ENCODE results near the gene BRCA2.

BRCA2 gene

GRCh38 chr13:32370805-32371204 is 55.5 kb downstream of the BRCA2 start:
- Histone ChIP-seq H3K4me3 (ENCODE audit: low read length) (no peak overlapping the region), H3K9ac (ENCODE audit: low read length) (no peak overlapping the region), H3K36me3 (ENCODE audit: control insufficient read depth, insufficient read depth, low read length) (no peaks in the 10 kb centered on the region)

DNA sequence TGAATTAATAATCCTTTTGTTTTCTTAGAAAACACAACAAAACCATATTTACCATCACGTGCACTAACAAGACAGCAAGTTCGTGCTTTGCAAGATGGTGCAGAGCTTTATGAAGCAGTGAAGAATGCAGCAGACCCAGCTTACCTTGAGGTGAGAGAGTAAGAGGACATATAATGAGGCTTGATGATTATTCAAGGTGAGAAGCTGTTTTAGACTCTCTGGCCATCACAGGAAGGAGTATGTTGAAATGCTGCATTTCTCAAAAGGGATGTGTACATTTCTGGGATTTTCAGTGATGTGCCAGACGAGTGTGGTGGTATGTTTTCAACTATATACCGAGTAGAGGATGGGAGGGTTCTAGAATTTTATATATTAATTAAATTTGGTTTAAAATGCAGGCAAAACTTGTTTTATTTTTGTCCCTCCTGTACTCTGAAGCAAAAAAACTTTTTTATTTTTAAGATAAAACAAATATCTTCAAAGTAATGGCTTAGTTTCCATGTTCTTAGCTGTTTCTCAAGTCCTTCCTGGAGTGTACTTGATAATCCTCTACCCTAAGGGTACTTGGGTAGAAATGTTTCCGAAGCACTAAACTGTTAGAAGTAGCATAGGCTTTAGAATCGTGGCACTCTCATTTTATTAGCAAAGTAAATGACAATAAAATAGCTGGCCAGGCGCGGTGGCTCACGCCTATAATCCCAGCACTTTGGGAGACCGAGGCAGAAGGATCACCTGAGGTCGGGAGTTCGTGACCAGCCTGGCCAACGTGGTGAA is 61.5 kb downstream of the BRCA2 start:
- Histone ChIP-seq H3K9ac (ENCODE audit: low read length) (no peak overlapping the region), H3K36me3 (ENCODE audit: control insufficient read depth, insufficient read depth, low read length) (no peaks in the 10 kb centered on the region), H3K27me3 (ENCODE audit: control insufficient read depth, insufficient read depth, low read length) (no peaks in the 10 kb centered on the region), H3K4me1 (ENCODE audit: control insufficient read depth, insufficient read depth, low read length) (no peaks in the 10 kb centered on the region), H3K4me3 (ENCODE audit: low read length) (no peak overlapping the region), H3K9me3 (ENCODE audit: control insufficient read depth, low read length) (no peaks in the 10 kb centered on the region)

More at GRCh38 chr13:32370805-32371204, 55.5 kb downstream of the BRCA2 start:
- H3K27me3 ChIP-seq (ENCODE audit: control insufficient read depth, insufficient read depth, low read length), result no peaks in the 10 kb centered on the region
- no peaks in the 10 kb centered on the region for H3K4me1 ChIP-seq (ENCODE audit: control insufficient read depth, insufficient read depth, low read length)
- H3K9me3 ChIP-seq (ENCODE audit: control insufficient read depth, low read length), result no peaks in the 10 kb centered on the region

GRCh38 chr13:32378012-32378411 is 62.7 kb downstream of the BRCA2 start:
- H3K4me3 ChIP-seq (ENCODE audit: low read length), result no peak overlapping the region
- no peaks in the 10 kb centered on the region for H3K9me3 ChIP-seq (ENCODE audit: control insufficient read depth, low read length)
- H3K4me1 ChIP-seq (ENCODE audit: control insufficient read depth, insufficient read depth, low read length), result no peaks in the 10 kb centered on the region
- H3K27me3 ChIP-seq (ENCODE audit: control insufficient read depth, insufficient read depth, low read length), result no peaks in the 10 kb centered on the region
- no peak overlapping the region for H3K9ac ChIP-seq (ENCODE audit: low read length)
- H3K36me3 ChIP-seq (ENCODE audit: control insufficient read depth, insufficient read depth, low read length), result no peaks in the 10 kb centered on the region

DNA sequence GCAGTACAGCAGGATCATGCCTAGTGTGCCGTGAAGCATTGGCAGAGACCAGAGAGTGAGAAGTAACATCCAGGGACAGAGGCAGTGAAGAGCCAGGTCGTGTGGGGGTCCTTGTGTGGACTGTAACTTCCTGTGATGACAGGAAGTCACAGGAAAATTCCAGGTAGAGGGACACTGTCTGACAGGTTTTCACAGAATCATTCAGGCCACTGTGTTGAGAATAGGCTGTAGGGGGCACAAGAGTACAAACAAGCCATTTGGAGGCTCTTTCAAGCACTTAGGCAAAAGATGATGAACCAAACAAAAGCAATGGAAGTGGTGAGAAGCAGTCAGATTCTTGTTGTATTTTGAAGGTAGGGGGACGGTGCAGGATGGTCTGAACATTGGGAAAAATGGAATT is 66.2 kb downstream of the BRCA2 start:
- Histone ChIP-seq H3K9ac (ENCODE audit: low read length) (no peak overlapping the region), H3K9me3 (ENCODE audit: control insufficient read depth, low read length) (no peaks in the 10 kb centered on the region), H3K36me3 (ENCODE audit: control insufficient read depth, insufficient read depth, low read length) (no peaks in the 10 kb centered on the region), H3K4me3 (ENCODE audit: low read length) (no peak overlapping the region), H3K27me3 (ENCODE audit: control insufficient read depth, insufficient read depth, low read length) (no peaks in the 10 kb centered on the region), H3K4me1 (ENCODE audit: control insufficient read depth, insufficient read depth, low read length) (no peaks in the 10 kb centered on the region)

- H3K36me3 ChIP-seq (ENCODE audit: control insufficient read depth, insufficient read depth, low read length), result no peaks in the 10 kb centered on the region
- H3K9ac ChIP-seq (ENCODE audit: low read length), result no peak overlapping the region
- no peak overlapping the region for H3K4me3 ChIP-seq (ENCODE audit: low read length)
- no peaks in the 10 kb centered on the region for H3K4me1 ChIP-seq (ENCODE audit: control insufficient read depth, insufficient read depth, low read length)
- no peaks in the 10 kb centered on the region for H3K9me3 ChIP-seq (ENCODE audit: control insufficient read depth, low read length)
- H3K27me3 ChIP-seq (ENCODE audit: control insufficient read depth, insufficient read depth, low read length), result no peaks in the 10 kb centered on the region
These were observed 68.7 kb downstream of the BRCA2 start for GRCh38 chr13:32383836-32384618.

DNA sequence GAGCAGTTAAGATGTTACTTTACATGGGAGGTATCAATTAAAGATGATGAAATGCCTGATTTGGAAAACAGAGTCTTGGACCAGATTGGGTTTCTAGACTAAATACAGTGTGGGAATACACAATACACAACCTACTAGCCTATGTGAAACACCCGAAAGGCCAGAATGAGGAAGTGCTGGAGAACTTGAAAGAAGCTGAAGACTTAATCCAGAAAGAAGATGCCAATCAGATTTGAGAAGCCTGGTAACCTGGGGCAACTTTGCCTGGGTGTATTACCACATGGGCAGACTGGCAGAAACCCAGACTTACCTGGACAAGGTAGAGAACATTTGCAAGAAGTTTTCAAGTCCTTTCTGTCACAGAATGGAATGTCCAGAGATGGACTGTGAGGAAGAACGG is 69.4 kb downstream of the BRCA2 start:
- no peak overlapping the region for H3K9ac ChIP-seq (ENCODE audit: low read length)
- no peaks in the 10 kb centered on the region for H3K4me1 ChIP-seq (ENCODE audit: control insufficient read depth, insufficient read depth, low read length)
- H3K9me3 ChIP-seq (ENCODE audit: control insufficient read depth, low read length), result no peaks in the 10 kb centered on the region
- H3K27me3 ChIP-seq (ENCODE audit: control insufficient read depth, insufficient read depth, low read length), result no peaks in the 10 kb centered on the region
- H3K4me3 ChIP-seq (ENCODE audit: low read length), result no peak overlapping the region
- no peaks in the 10 kb centered on the region for H3K36me3 ChIP-seq (ENCODE audit: control insufficient read depth, insufficient read depth, low read length)

GRCh38 chr13:32385410-32385809 is 70.1 kb downstream of the BRCA2 start:
- no peaks in the 10 kb centered on the region for H3K36me3 ChIP-seq (ENCODE audit: control insufficient read depth, insufficient read depth, low read length)
- H3K4me1 ChIP-seq (ENCODE audit: control insufficient read depth, insufficient read depth, low read length), result no peaks in the 10 kb centered on the region
- H3K4me3 ChIP-seq (ENCODE audit: low read length), result no peak overlapping the region
- H3K27me3 ChIP-seq (ENCODE audit: control insufficient read depth, insufficient read depth, low read length), result no peaks in the 10 kb centered on the region
- H3K9me3 ChIP-seq (ENCODE audit: control insufficient read depth, low read length), result no peaks in the 10 kb centered on the region
- no peak overlapping the region for H3K9ac ChIP-seq (ENCODE audit: low read length)

DNA sequence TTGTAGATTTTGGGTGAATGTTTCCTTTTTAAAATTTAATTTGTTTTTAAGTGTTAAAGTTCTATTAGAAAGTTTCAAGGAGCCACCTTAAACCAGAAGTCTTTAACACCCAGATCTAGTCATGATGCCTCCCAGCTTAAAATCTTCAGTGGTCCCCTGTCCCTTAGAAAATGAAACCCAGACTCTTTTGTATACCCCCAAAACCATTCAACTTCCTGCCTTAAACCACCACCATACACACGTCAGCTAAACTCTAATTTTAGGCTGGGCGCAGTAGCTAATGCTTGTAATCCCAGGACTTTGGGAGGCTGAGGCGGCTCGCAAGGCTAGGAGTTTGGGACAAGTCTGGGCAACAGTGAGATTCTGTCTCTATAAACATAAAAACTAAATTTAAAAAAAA is 74.7 kb downstream of the BRCA2 start:
- Histone ChIP-seq H3K9ac (ENCODE audit: low read length) (no peak overlapping the region), H3K36me3 (ENCODE audit: control insufficient read depth, insufficient read depth, low read length) (no peaks in the 10 kb centered on the region), H3K27me3 (ENCODE audit: control insufficient read depth, insufficient read depth, low read length) (no peaks in the 10 kb centered on the region), H3K4me1 (ENCODE audit: control insufficient read depth, insufficient read depth, low read length) (no peaks in the 10 kb centered on the region), H3K9me3 (ENCODE audit: control insufficient read depth, low read length) (no peaks in the 10 kb centered on the region), H3K4me3 (ENCODE audit: low read length) (no peak overlapping the region)

DNA sequence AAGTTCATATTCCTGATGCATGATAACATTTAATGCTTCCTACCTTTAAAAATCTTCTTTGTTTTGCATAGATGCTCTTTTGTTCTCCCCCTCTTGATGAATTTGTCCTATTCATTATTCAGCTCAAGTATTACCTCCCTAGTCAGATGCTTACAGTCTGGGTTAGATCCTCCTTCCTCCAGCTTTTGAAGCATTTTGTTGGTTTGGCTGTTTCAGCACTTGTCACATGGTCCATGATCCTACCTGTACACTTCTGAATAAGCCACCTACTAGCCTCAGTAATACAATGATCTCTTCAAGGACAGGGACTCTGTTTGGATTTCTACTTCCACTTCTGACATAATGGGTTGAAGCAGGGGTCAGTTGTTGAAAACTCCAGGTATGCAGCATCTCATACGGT is 75.2 kb downstream of the BRCA2 start:
- no peaks in the 10 kb centered on the region for H3K27me3 ChIP-seq (ENCODE audit: control insufficient read depth, insufficient read depth, low read length)
- no peaks in the 10 kb centered on the region for H3K36me3 ChIP-seq (ENCODE audit: control insufficient read depth, insufficient read depth, low read length)
- H3K9me3 ChIP-seq (ENCODE audit: control insufficient read depth, low read length), result no peaks in the 10 kb centered on the region
- H3K9ac ChIP-seq (ENCODE audit: low read length), result no peak overlapping the region
- no peaks in the 10 kb centered on the region for H3K4me1 ChIP-seq (ENCODE audit: control insufficient read depth, insufficient read depth, low read length)
- no peak overlapping the region for H3K4me3 ChIP-seq (ENCODE audit: low read length)

DNA sequence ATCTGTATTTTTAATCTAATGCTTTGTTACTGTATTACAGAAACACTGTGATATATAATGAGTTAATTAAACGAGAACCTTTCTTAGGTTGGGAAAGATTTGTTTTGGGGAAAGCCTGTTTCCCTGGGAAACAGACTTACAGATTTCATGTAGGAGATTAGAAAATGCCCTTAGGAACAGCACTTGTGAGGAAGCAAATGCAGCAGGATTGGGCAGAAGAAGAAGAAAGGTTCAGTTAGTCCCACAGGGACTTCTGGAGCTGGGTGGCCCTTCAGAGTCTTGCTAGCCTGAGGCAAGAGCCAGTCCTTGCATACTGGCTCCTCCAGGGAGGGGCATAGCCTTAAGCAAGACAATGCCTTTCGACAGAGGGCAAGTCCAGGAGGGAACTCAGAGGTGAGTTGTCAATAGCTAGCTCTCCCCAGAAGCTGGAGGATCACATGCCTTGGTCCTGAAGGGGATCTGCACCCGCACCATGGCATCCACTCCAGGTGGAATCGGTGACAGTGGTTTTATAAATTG is 75.9 kb downstream of the BRCA2 start:
- Histone ChIP-seq H3K9ac (ENCODE audit: low read length) (no peak overlapping the region), H3K36me3 (ENCODE audit: control insufficient read depth, insufficient read depth, low read length) (no peaks in the 10 kb centered on the region), H3K4me3 (ENCODE audit: low read length) (no peak overlapping the region), H3K27me3 (ENCODE audit: control insufficient read depth, insufficient read depth, low read length) (no peaks in the 10 kb centered on the region), H3K4me1 (ENCODE audit: control insufficient read depth, insufficient read depth, low read length) (no peaks in the 10 kb centered on the region), H3K9me3 (ENCODE audit: control insufficient read depth, low read length) (no peaks in the 10 kb centered on the region)

DNA sequence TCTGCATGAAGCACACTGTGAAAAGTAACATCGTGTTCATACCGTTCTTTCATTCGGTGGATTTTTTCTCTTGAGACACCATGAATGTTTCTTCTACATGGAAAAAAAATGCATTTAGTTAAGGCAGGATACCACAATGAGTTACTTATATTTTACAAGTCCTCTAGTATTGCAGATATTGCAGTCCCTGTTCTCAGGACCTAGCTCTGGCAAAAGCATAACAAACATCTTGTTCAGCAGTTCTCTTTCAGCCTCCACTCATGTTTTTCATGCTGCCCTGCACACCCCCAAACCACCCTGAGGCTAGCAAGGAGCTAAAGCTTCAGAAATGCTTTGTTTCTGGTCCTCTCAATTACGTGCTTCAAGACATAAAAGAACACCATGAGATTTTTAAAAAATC is 87.8 kb downstream of the BRCA2 start:
- Histone ChIP-seq H3K36me3 (ENCODE audit: control insufficient read depth, insufficient read depth, low read length) (no peaks in the 10 kb centered on the region), H3K9me3 (ENCODE audit: control insufficient read depth, low read length) (no peaks in the 10 kb centered on the region), H3K4me1 (ENCODE audit: control insufficient read depth, insufficient read depth, low read length) (no peaks in the 10 kb centered on the region), H3K9ac (ENCODE audit: low read length) (no peak overlapping the region), H3K4me3 (ENCODE audit: low read length) (no peak overlapping the region), H3K27me3 (ENCODE audit: control insufficient read depth, insufficient read depth, low read length) (no peaks in the 10 kb centered on the region)

- Histone ChIP-seq H3K36me3 (ENCODE audit: control insufficient read depth, insufficient read depth, low read length) (no peaks in the 10 kb centered on the region), H3K9ac (ENCODE audit: low read length) (no peak overlapping the region), H3K9me3 (ENCODE audit: control insufficient read depth, low read length) (no peaks in the 10 kb centered on the region), H3K4me1 (ENCODE audit: control insufficient read depth, insufficient read depth, low read length) (no peaks in the 10 kb centered on the region), H3K27me3 (ENCODE audit: control insufficient read depth, insufficient read depth, low read length) (no peaks in the 10 kb centered on the region), H3K4me3 (ENCODE audit: low read length) (no peak overlapping the region)
These were observed 92.5 kb downstream of the BRCA2 start for GRCh38 chr13:32407854-32408253.
